ENCODE data around the gene ZMYND12.
"Not testable (repeated sequence)": the region's sequence is repeated elsewhere in the genome, so short reads cannot be mapped to it uniquely, and the experiment has no call there.

ZMYND12 gene, protein sequence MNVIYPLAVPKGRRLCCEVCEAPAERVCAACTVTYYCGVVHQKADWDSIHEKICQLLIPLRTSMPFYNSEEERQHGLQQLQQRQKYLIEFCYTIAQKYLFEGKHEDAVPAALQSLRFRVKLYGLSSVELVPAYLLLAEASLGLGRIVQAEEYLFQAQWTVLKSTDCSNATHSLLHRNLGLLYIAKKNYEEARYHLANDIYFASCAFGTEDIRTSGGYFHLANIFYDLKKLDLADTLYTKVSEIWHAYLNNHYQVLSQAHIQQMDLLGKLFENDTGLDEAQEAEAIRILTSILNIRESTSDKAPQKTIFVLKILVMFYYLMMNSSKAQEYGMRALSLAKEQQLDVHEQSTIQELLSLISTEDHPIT

DNA sequence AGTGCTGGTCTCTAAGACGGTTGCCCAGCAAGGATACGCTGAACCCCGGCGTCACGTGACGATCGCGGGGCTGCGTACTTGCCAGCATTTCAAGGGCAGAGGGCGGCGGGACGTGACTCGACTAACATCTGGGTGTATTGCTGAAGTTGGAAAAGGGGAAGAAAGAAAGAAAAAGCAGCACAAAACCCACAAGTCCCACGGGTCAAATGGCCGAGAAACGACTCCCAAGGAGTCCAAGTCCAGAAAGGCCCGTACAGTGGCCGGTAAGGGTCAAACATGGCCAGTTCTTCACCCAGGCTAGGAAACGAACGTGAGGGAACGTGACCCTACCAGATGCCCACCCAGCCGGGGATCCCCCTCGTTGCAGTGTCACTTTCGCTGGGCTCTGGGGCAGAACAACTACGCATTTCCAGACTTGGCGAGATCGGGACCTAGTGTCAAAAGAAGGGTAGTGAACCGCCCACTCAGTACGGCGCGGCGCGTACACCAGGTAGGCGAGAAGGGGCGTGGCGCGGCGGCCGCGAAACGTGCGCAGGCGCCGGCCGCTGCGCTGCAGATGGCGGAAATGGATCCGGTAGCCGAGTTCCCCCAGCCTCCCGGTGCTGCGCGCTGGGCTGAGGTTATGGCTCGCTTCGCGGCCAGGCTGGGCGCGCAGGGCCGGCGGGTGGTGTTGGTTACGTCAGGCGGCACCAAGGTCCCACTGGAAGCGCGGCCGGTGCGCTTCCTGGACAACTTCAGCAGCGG is at the start of gene ZMYND12, which contains the start of gene PPCS:
Gene ZMYND12, minus strand, starts transcription at position 13 of the 744 bp plus-strand sequence. CDS start 25 bp downstream, outside the sequence.
Gene PPCS, plus strand, starts transcription at position 534 of the 744 bp plus-strand sequence. Its CDS starts 23 bp downstream, at position 557.
- DNase-seq (ENCODE audit: low read depth, low spot score) = peak; percentile 90

GRCh38 chr1:42504535-42505128 is 48.8 kb upstream of the ZMYND12 start:
- DNase-seq (ENCODE audit: low read depth, low spot score) = no peak

DNA sequence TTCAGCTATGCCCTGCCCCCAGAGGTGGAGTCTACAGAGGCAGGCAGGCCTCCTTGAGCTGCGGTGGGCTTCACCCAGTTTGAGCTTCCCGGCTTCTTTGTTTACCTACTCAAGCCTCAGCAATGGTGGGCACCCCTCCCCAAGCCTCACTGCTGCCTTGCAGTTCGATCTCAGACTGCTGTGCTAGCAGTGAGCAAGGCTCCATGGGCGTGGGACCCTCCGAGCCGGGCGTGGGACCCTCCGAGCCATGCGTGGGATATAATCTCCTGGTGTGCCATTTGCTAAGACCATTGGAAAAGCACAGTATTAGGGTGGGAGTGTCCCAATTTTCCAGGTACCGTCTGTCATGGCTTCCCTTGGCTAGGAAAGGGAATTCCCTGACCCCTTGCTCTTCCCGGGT is 46.2 kb upstream of the ZMYND12 start:
- not testable (repeated sequence) for DNase-seq (ENCODE audit: low read depth, low spot score)

DNA sequence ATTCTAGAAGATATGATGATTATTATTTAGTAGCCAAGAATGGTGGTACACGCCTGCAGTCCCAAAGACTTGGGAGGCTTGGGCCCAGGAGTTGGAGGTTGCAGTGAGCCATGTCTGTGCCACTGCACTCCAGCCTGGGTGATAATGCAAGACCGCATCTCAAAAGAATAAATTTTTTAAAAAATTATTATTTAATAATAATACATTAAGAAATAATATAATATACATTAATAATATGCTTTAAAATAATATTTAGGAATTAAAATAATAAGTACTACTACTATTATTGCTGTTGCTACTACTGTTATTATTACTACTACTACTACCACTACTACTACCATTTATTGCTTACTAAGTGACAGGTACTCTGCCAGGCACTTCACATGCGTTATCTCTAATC is 34.4 kb upstream of the ZMYND12 start:
- DNase-seq (ENCODE audit: low read depth, low spot score) = no peak

DNA sequence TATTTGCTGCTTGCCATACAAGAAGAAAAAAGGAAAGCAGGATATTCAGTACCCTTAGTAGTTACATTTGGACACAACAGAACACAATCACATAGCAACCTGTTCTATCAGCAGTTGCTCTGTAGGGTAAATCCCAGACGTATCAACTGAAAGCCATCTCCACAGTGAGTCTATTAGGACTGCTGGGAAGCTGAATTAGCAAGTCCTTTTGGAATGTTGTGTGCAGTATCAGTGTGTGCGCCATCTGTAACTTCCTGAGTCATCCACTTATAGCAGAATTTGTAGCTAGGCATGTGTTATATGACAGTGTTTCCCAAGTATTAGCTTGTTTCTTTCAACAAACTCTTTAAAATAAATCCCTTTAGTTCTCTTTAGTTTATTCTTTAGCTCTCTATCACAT is 28.6 kb upstream of the ZMYND12 start:
- DNase-seq (ENCODE audit: low read depth, low spot score) = peak; percentile 60

GRCh38 chr1:42482635-42483153 is 26.9 kb upstream of the ZMYND12 start:
- no peak for DNase-seq (ENCODE audit: low read depth, low spot score)

DNA sequence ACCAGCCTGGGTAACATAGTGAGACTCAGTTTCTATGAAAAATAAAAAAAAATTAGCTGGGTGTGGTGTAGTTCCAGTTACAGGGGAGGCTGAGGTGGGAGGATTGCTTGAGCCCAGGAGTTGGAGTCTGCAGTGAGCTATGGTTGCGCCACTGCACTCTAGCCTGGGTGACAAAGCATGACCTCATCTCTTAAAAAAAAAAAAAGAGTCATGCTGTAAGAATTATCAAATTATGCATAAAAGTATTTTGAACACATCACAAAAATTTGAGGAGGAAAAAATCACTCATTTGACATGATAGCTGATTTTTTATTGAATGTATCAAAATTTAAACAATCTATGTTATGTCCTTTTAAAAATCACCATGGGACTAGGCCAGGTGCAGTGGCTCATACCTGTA is 25.1 kb upstream of the ZMYND12 start:
- DNase-seq (ENCODE audit: low read depth, low spot score) = no peak

DNA sequence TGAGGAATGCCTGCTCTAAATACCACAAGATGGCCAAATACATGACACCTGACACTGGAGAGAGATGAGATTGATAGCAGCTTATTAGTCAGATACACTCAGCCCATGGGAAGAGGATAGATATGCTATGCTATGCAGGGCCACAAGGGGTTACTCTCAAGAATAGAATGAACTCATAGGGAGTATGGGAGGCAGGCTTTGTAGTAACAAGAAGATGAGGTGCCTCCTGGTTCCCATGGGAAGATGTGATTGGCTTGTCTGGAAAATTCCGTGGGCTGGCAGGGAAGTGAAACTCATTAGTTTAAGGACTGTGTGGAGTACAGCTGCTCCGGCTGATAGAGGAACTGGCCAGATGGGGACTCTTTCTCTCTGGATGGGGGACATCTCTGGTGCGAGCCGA is 23.8 kb upstream of the ZMYND12 start:
- DNase-seq (ENCODE audit: low read depth, low spot score) = no peak

GRCh38 chr1:42477775-42478174 is 22.0 kb upstream of the ZMYND12 start:
- no peak for DNase-seq (ENCODE audit: low read depth, low spot score)

GRCh38 chr1:42477354-42477753 is 21.5 kb upstream of the ZMYND12 start:
- not testable (repeated sequence) for DNase-seq (ENCODE audit: low read depth, low spot score)

DNA sequence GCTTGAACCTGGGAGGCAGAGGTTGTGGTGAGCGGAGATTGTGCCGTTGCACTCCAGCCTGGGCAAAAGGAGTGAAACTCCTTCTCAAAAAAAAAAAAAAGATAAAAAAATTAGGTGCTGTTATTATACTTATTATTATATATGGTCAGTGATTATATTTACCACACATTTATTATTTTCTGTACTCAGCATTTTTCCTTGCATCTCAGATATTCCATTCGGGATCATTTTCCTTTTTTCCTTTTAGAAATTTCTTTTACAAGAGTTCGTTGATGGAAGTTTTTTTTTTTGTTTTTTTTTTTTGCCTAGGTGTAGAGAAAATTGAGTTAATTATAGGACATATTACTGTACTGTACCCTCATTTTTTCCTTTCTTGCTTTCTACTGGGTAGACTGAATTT is 20.8 kb upstream of the ZMYND12 start:
- DNase-seq (ENCODE audit: low read depth, low spot score) = no peak

GRCh38 chr1:42469727-42470126 is 13.9 kb upstream of the ZMYND12 start:
- DNase-seq (ENCODE audit: low read depth, low spot score) = no peak

DNA sequence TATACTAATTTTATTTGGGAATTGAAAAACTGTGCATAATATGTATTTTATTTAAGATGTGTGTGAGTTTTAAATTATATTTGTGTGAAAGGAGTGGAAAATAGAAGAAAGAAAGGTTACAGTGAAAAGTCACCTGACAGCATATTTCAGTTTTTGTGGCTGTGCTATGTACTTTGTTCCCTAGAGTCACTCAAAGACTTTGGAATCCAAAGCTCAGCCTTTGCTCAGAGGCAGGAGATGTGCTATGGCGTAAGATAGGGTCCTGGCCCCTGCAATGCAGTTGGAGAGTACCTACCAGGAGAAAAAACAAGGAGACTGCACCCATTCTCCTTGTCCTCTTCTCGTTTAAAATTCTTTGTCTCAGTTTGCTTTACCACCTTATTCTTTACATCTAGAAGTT is 10.2 kb upstream of the ZMYND12 start:
- no peak for DNase-seq (ENCODE audit: low read depth, low spot score)

DNA sequence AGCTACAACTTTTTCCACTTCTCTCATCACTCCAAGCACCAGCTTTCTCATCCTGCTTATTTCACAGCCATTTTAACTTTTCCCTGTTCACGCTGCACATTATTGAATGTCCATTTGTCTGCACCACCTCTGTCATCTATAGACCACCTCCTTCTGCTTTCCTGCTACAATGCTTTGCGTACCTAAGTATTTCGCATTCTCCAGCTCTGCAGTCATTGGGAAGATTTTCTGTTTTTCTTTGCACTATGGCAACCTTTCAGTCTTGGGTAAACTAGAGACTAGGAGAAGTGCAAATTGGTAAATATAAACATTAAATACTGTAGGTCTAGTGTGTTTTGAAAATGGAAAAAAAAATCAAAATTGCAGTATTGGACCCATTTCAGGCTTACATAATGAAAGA is 8.1 kb upstream of the ZMYND12 start:
- peak; percentile 11 for DNase-seq (ENCODE audit: low read depth, low spot score)

DNA sequence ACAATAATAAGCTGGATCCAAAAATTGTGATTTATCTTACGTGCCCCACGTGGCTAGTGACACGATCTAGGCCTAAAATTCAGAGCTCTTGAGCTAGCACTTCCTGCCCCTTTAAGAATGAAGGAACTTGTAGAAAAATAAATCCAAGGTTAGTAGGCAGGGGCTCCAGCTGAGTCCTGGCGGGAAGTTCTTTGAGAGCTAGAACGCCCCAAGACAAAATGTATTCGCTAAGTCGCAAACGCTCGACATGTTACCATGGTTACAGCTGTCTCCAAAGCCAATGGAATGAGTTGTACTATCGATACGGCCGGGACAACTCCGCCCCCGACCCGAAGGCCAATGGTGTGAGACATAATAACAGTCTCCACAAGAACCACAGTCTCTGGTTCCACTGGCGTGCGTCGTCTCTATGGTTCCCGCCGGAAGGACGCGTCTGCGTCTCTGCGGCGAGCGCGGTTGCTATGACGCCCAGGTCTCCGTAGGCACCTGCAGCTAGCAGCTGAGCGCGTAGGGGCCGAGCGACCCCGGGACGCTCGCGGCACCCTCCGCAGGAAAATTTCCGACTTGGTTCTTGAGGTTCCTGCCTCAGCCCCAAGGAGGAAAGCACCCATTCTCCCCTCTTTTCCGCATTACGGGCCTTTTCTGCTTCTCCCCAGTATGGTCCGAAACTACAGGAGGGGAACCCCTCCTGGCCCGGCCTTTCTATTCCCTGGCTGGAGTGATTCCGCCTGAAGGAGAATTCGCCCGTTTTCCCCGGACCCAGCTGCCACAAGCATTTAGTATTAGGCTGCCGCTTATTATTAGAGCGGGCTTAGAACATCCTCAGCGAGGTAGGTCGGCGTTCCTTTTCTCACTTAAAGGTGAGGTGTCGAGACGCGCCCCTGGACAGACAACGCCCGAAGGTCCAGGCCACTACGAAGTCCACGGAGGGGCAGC is 7.3 kb upstream of the ZMYND12 start, which contains the start of gene CCDC30:
Gene CCDC30, plus strand, starts transcription at position 459 of the 936 bp plus-strand sequence. CDS start 17,266 bp downstream, outside the sequence.
- DNase-seq (ENCODE audit: low read depth, low spot score) = peak; percentile 98

- no peak for DNase-seq (ENCODE audit: low read depth, low spot score)
These were observed 5.4 kb upstream of the ZMYND12 start for GRCh38 chr1:42461196-42461595.

- no peak for DNase-seq (ENCODE audit: low read depth, low spot score)
These were observed 900 bp upstream of the ZMYND12 start for GRCh38 chr1:42456754-42457089.

- DNase-seq (ENCODE audit: low read depth, low spot score) = no peak
These were observed 1.4 kb downstream of the ZMYND12 start for GRCh38 chr1:42454403-42454802.

- peak; percentile 25 for DNase-seq (ENCODE audit: low read depth, low spot score)
These were observed 2.4 kb downstream of the ZMYND12 start for GRCh38 chr1:42453386-42453785.

- peak; percentile 71 for DNase-seq (ENCODE audit: low read depth, low spot score)
These were observed 5.8 kb downstream of the ZMYND12 start for GRCh38 chr1:42450061-42450460.

DNA sequence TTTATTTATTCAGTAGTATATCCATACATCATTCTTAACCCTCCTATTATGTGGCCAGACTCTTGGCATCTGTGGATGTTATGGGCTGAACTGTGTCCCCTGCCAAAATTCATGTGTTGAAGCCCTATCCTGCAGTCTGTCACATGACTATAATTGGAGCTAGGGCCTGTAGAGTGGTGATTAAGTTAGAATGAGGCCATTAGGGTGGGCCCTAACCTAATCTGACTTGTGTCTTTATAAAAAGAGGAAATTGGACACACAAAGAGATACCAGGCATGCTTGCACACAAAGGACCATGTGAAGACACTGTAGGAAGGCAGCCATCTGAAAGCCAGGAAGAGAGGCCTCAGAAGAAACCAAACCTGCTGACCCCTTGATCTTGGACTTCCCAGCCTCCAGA is 6.6 kb downstream of the ZMYND12 start:
- DNase-seq (ENCODE audit: low read depth, low spot score) = no peak
